HEK293T (cell line): Measurements from ENCODE around the gene ABCB7.

Experiments
- BHLHE40 ChIP-seq: fragments of 450-650 bp; IDR thresholded peaks from 2 replicates; pipeline ENCODE4 v1.6.1; 2016; ENCODE audit warnings: mild to moderate bottlenecking, moderate library complexity, borderline replicate concordance
- FOXA1 ChIP-seq: fragments of 450-650 bp; IDR thresholded peaks from 2 replicates; pipeline ENCODE4 v1.6.1; 2016; ENCODE audit warnings: mild to moderate bottlenecking
- NFRKB ChIP-seq: fragments of 450-650 bp; IDR thresholded peaks from 2 replicates; pipeline ENCODE4 v1.6.1; 2016; ENCODE audit warnings: mild to moderate bottlenecking, moderate library complexity
- SUZ12 ChIP-seq: fragments of 450-650 bp; IDR thresholded peaks from 2 replicates; pipeline ENCODE4 v1.6.1; 2016; ENCODE audit warnings: mild to moderate bottlenecking
- ZNF384 ChIP-seq: fragments of 450-650 bp; IDR thresholded peaks from 2 replicates; pipeline ENCODE4 v1.6.1; 2016

DNA sequence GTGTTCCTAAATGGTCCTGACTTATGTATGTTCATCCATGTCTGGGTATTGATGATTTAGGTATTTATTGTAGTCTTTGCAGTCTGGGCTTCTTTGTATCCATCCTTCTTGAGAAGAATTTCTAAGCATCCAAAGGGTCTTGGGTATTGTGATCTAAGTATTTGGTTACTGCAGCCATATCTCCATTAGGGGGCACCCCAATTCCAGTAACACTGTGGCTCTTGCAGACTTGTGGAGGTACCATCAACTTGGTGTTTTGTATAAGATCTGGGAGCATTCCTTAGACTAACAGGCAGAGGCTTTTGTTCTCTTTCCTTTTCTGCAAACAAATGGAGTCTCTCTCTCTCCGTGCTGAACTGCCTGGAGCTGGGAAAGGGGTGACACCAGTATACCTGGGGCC lies 117.2 kb downstream of the ABCB7 start:
- TF ChIP-seq NFRKB (no peak), BHLHE40 (no peak), SUZ12 (no peak), ZNF384 (no peak), FOXA1 (no peak)
